ENCODE results near the gene KLK5. TPM values are rescaled to one million over a fixed set of nuclear protein-coding genes. Genes with fewer than 3 reads are reported as not detected.

Gene KLK5
- polyA plus RNA-seq, 1 donor from 2014 or later, result not detected

GRCh38 chr19:50909240-50910070 is 43.4 kb downstream of the KLK5 start:
- Histone ChIP-seq H4K20me1 (ENCODE audit: insufficient read depth) (no peaks in the 10 kb centered on the region), H3F3A (ENCODE audit: insufficient read depth, low read length, poor library complexity, severe bottlenecking) (no peaks in the 10 kb centered on the region), H3K9me3 (ENCODE audit: low read length) (no peaks in the 10 kb centered on the region), H3K4me3 (ENCODE audit: low read length) (peak overlapping the region; percentile 63), H3K4me2 (ENCODE audit: low read length) (no peak overlapping the region), H3K79me2 (replicated peaks; ENCODE audit: insufficient read depth, low read length) (no peaks in the 10 kb centered on the region), H2AFZ (ENCODE audit: low read depth, low read length) (no peak overlapping the region), H3K27ac (ENCODE audit: low read length) (no peak overlapping the region), H3K9ac (ENCODE audit: low read length) (peak overlapping the region; percentile 9), H3K9me2 (ENCODE audit: insufficient read depth, low read length) (no peaks in the 10 kb centered on the region), H3K36me3 (ENCODE audit: insufficient read depth, low read length) (no peaks in the 10 kb centered on the region), H3K27me3 (ENCODE audit: insufficient read depth, low read depth, low read length) (peaks cover 46% of the 10 kb centered on the region)
- no peak for TF ChIP-seq EP300 (conservative IDR thresholded peaks at IDR 0.05; ENCODE audit: poor library complexity, severe bottlenecking)
- no peak for TF ChIP-seq RAD21 (conservative IDR thresholded peaks at IDR 0.05)
- no peak for TF ChIP-seq REST (IDR thresholded peaks at IDR 0.05; ENCODE audit: borderline replicate concordance)
- no peak for TF ChIP-seq TAF1 (IDR thresholded peaks at IDR 0.05; ENCODE audit: low read depth)
- no peak for TF ChIP-seq EZH2 (IDR thresholded peaks at IDR 0.05; ENCODE audit: borderline replicate concordance, insufficient read depth, low read length, poor library complexity, severe bottlenecking)
- TF ChIP-seq POLR2AphosphoS5 (IDR thresholded peaks at IDR 0.05), result no peak
- TF ChIP-seq SMC3 (conservative IDR thresholded peaks at IDR 0.05; ENCODE audit: poor library complexity), result no peak
- TF ChIP-seq CTCF (IDR thresholded peaks at IDR 0.05; ENCODE audit: poor library complexity, severe bottlenecking), result no peak
- TF ChIP-seq MXI1 (conservative IDR thresholded peaks at IDR 0.05; ENCODE audit: poor library complexity, severe bottlenecking), result no peak

GRCh38 chr19:50908336-50908735 is 44.5 kb downstream of the KLK5 start:
- Histone ChIP-seq H3K36me3 (ENCODE audit: insufficient read depth, low read length) (no peaks in the 10 kb centered on the region), H3K27me3 (ENCODE audit: insufficient read depth, low read depth, low read length) (peaks cover 45% of the 10 kb centered on the region), H3K27ac (ENCODE audit: low read length) (no peak overlapping the region), H3K9ac (ENCODE audit: low read length) (no peak overlapping the region), H3K79me2 (replicated peaks; ENCODE audit: insufficient read depth, low read length) (no peaks in the 10 kb centered on the region), H3F3A (ENCODE audit: insufficient read depth, low read length, poor library complexity, severe bottlenecking) (no peaks in the 10 kb centered on the region), H3K4me2 (ENCODE audit: low read length) (no peak overlapping the region), H3K9me2 (ENCODE audit: insufficient read depth, low read length) (no peaks in the 10 kb centered on the region), H2AFZ (ENCODE audit: low read depth, low read length) (no peak overlapping the region), H3K9me3 (ENCODE audit: low read length) (no peaks in the 10 kb centered on the region), H4K20me1 (ENCODE audit: insufficient read depth) (no peaks in the 10 kb centered on the region), H3K4me3 (ENCODE audit: low read length) (no peak overlapping the region)
- TF ChIP-seq TAF1 (IDR thresholded peaks at IDR 0.05; ENCODE audit: low read depth) (no peak), CTCF (IDR thresholded peaks at IDR 0.05; ENCODE audit: poor library complexity, severe bottlenecking) (no peak), EZH2 (IDR thresholded peaks at IDR 0.05; ENCODE audit: borderline replicate concordance, insufficient read depth, low read length, poor library complexity, severe bottlenecking) (no peak), POLR2AphosphoS5 (IDR thresholded peaks at IDR 0.05) (no peak), MXI1 (conservative IDR thresholded peaks at IDR 0.05; ENCODE audit: poor library complexity, severe bottlenecking) (no peak), EP300 (conservative IDR thresholded peaks at IDR 0.05; ENCODE audit: poor library complexity, severe bottlenecking) (no peak), REST (IDR thresholded peaks at IDR 0.05; ENCODE audit: borderline replicate concordance) (no peak), SMC3 (conservative IDR thresholded peaks at IDR 0.05; ENCODE audit: poor library complexity) (no peak), RAD21 (conservative IDR thresholded peaks at IDR 0.05) (no peak)

All from neural cell (in vitro differentiated cells).